ENCODE data around the gene GARIN5B. TPM values are rescaled to one million over a fixed set of nuclear protein-coding genes. Genes with fewer than 3 reads are reported as not detected.

Gene GARIN5B
- total RNA-seq, 3 donors from 2014 or later (not counting 1 experiment from before 2014, with no cell fraction given) = not detected

DNA sequence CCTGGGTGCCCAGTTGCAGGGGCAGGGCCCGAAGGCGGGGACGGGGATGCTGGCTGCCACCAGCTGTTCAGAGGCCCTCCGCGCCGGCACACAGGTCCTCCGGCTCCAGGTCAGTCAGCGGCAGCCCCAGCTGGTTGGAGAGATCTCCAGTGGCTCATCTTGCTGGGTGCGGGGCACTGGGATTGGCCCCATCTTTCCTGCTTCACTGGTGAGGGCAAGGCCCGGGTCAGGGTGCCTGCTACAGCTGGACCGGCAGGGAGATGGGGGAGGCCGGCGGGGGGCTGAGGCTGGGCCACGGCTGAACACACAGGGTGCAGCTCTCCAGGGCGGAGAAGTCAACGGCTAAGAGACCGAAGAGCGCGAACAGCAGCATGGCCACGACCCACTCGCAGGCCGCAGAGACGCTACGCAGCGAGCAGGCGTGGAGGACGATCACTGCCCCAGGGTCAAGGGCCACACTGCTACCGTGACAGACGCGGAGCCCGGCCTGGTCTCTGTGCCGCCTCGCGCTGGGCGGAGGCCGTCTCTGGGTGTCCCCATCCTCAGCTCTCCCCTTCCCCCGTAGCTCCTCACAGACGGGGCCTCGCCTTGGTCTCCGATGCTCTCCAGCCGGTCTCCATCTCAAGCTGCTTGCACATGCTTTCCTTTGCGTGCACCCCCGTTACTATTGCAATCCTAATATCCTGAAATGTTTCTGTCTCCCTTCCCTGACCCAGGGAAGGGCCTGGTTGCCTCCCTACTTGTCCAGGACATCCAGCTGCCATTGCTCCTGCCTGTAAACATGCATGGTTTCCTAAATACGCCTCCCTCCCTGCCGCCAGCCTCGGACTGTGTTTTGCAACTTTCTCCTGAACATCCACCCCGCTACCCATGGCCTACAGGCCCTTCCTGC, 50.2 kb downstream of the GARIN5B start:
- TF ChIP-seq, protein P1, sequence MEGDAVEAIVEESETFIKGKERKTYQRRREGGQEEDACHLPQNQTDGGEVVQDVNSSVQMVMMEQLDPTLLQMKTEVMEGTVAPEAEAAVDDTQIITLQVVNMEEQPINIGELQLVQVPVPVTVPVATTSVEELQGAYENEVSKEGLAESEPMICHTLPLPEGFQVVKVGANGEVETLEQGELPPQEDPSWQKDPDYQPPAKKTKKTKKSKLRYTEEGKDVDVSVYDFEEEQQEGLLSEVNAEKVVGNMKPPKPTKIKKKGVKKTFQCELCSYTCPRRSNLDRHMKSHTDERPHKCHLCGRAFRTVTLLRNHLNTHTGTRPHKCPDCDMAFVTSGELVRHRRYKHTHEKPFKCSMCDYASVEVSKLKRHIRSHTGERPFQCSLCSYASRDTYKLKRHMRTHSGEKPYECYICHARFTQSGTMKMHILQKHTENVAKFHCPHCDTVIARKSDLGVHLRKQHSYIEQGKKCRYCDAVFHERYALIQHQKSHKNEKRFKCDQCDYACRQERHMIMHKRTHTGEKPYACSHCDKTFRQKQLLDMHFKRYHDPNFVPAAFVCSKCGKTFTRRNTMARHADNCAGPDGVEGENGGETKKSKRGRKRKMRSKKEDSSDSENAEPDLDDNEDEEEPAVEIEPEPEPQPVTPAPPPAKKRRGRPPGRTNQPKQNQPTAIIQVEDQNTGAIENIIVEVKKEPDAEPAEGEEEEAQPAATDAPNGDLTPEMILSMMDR (IDR thresholded peaks at IDR 0.05) = no peak
- H3K27me3 ChIP-seq (ENCODE audit: control insufficient read depth, insufficient read depth, low read length) = no peaks in the 10 kb centered on the region
- Mint-ChIP-seq H3K4me3 (no peak overlapping the region), H3K27me3 (ENCODE audit: low read depth in 2 of 2) (no peaks in the 10 kb centered on the region), H3K9me3 (no peaks in the 10 kb centered on the region), H3K4me1 (no peaks in the 10 kb centered on the region), H3K36me3 (no peaks in the 10 kb centered on the region), H3K27ac (no peak overlapping the region)
- 95% methylated on average over 47 of the region's 47 CpGs for WGBS (ENCODE audit: insufficient coverage)
- no peaks in the 10 kb centered on the region for H3K9me3 ChIP-seq (ENCODE audit: control insufficient read depth, insufficient read depth, low read length)
- DNase-seq (no peak), ATAC-seq (no peak)
- intact Hi-C loops (cut with micrococcal nuclease) = no loop called here
- no peak overlapping the region for H3K4me3 ChIP-seq (ENCODE audit: low read length)
- H3K36me3 ChIP-seq (ENCODE audit: control insufficient read depth, insufficient read depth, low read length) = no peaks in the 10 kb centered on the region
- H3K27ac ChIP-seq (ENCODE audit: low read length) = no peak overlapping the region
- no peaks in the 10 kb centered on the region for H3K4me1 ChIP-seq (ENCODE audit: control insufficient read depth, insufficient read depth, low read length)

DNA sequence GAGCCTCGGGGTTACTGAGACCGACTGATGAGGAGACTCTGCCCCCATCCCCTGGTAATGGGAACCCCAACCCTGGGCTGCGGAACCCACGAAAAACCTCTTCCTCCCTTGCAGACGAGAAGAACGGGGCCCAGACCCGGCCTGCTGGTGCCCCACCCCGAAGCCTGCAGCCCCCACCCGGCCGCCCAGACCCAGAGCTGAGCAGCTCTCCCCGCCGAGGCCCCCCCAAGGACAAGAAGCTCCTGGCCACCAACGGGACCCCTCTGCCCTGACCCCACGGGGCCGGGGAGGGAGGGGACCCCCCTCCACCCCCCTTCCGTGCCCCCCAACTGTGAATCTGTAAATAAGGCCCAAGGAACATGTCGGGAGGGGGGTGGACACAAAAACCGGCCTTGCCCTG, 51.3 kb downstream of the GARIN5B start:
- Histone ChIP-seq H3K9me3 (ENCODE audit: control insufficient read depth, insufficient read depth, low read length) (no peaks in the 10 kb centered on the region), H3K27ac (ENCODE audit: low read length) (no peak overlapping the region), H3K4me1 (ENCODE audit: control insufficient read depth, insufficient read depth, low read length) (no peaks in the 10 kb centered on the region), H3K4me3 (ENCODE audit: low read length) (no peak overlapping the region), H3K36me3 (ENCODE audit: control insufficient read depth, insufficient read depth, low read length) (no peaks in the 10 kb centered on the region), H3K27me3 (ENCODE audit: control insufficient read depth, insufficient read depth, low read length) (no peaks in the 10 kb centered on the region)
- H3K36me3 Mint-ChIP-seq = no peaks in the 10 kb centered on the region
- no peak overlapping the region for H3K27ac Mint-ChIP-seq
- DNase-seq (no peak), ATAC-seq (no peak)
- WGBS (ENCODE audit: insufficient coverage) = 93% methylated on average over 15 of the region's 18 CpGs
- H3K4me1 Mint-ChIP-seq = no peaks in the 10 kb centered on the region
- no peaks in the 10 kb centered on the region for H3K9me3 Mint-ChIP-seq
- TF ChIP-seq, protein P1 (IDR thresholded peaks at IDR 0.05) = no peak
- no peak overlapping the region for H3K4me3 Mint-ChIP-seq
- no peaks in the 10 kb centered on the region for H3K27me3 Mint-ChIP-seq (ENCODE audit: low read depth in 2 of 2)
- intact Hi-C loops (cut with micrococcal nuclease) = no loop called here

DNA sequence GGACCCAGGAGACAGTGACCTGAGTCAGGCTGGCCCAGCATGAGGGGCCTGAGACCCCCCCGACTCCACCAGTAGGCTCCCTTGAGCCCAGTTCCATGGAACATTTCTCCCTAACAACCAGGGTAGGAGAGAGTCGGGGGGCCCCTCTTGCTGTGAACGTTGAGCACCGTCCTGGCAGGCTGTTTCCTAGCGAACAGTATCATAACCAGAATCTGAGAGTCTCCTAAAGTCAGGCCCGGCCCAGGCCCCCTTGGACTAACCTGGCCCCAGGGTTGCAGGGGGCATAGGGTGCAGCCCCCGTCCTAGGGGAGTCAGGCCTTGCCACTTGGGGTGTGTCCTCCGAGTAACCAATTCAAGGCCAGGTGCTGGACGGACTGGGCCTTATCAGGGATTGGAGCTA, 51.7 kb downstream of the GARIN5B start:
- Histone ChIP-seq H3K27me3 (ENCODE audit: control insufficient read depth, insufficient read depth, low read length) (no peaks in the 10 kb centered on the region), H3K4me1 (ENCODE audit: control insufficient read depth, insufficient read depth, low read length) (no peaks in the 10 kb centered on the region), H3K36me3 (ENCODE audit: control insufficient read depth, insufficient read depth, low read length) (no peaks in the 10 kb centered on the region), H3K4me3 (ENCODE audit: low read length) (no peak overlapping the region), H3K9me3 (ENCODE audit: control insufficient read depth, insufficient read depth, low read length) (no peaks in the 10 kb centered on the region), H3K27ac (ENCODE audit: low read length) (no peak overlapping the region)
- Mint-ChIP-seq H3K4me3 (no peak overlapping the region), H3K27ac (no peak overlapping the region), H3K36me3 (no peaks in the 10 kb centered on the region), H3K27me3 (ENCODE audit: low read depth in 2 of 2) (no peaks in the 10 kb centered on the region), H3K4me1 (no peaks in the 10 kb centered on the region), H3K9me3 (no peaks in the 10 kb centered on the region)
- ATAC-seq = no peak
- TF ChIP-seq, protein P1 (IDR thresholded peaks at IDR 0.05) = no peak
- intact Hi-C loops (cut with micrococcal nuclease) = no loop called here
- WGBS (ENCODE audit: insufficient coverage) = 91% methylated on average over 9 of the region's 9 CpGs
- no peak for DNase-seq
